Colonic mucosa (tissue), 4 donors: Measurements from ENCODE around the gene DAPK1. TPM values are rescaled to one million over a fixed set of nuclear protein-coding genes. Genes with fewer than 3 reads are reported as not detected.

Source experiments
- DNase-seq: peaks from one replicate; pipeline ENCODE4 v3.0.0-alpha.2; 2020
- H3K27ac ChIP-seq: fragments of 200-600 bp; one replicate; pipeline ENCODE4 v1.8.0; 2021
- H3K27me3 ChIP-seq: fragments of 200-600 bp; one replicate; pipeline ENCODE4 v1.8.0; 2021
- H3K36me3 ChIP-seq: fragments of 200-600 bp; one replicate; pipeline ENCODE4 v1.8.0; 2021
- H3K4me1 ChIP-seq: fragments of 200-600 bp; one replicate; pipeline ENCODE4 v1.8.0; 2021; ENCODE audit warnings: mild to moderate bottlenecking
- H3K4me3 ChIP-seq: fragments of 200-600 bp; one replicate; pipeline ENCODE4 v1.8.0; 2021
- H3K9ac ChIP-seq, 2 donors: one replicate each; pipeline ENCODE4 v1.7.0; 2013; ENCODE audit warnings: control low read depth in 2 of 2, low read depth in 2 of 2, low read length in 2 of 2
- H3K9me3 ChIP-seq: fragments of 200-600 bp; one replicate; pipeline ENCODE4 v1.8.0; 2021
- CTCF ChIP-seq: fragments of 200-600 bp; IDR thresholded peaks from one replicate; pipeline ENCODE4 v1.8.0; 2022; ENCODE audit warnings: antibody characterized with exemption, mild to moderate bottlenecking
- intact Hi-C: fragments of 100-400 bp; cut with DNase I; formaldehyde crosslinking; loops from one replicate; pipeline ENCODE4 v1.14.1; 2022
- total RNA-seq, 2 donors: library from RNA; stranded (reverse); fragmentation: NEBNext Ultra II Directional in 1 of 2; extraction: Animal tissue kit (Norgen Biotek cat#: 25700) in 1 of 2; gene quantifications; one replicate each; pipeline ENCODE4 v1.2.1, GENCODE V29; 2021
- donor health status: healthy.
- donor health status: DM: no; HTN: no; CAD: no.
- donor health status: DM: no; HTN: no; CAD: no.

Gene DAPK1
- total RNA-seq, 2 donors from 2014 or later, result 7.9 to 17.5 TPM

- no peak for DNase-seq
- intact Hi-C loops, result no loop called here
- Histone ChIP-seq H3K4me3 (no peak overlapping the region), H3K27me3 (no peaks in the 10 kb centered on the region), H3K27ac (no peak overlapping the region), H3K36me3 (no peaks in the 10 kb centered on the region), H3K9ac (no peak overlapping the region), H3K4me1 (no peaks in the 10 kb centered on the region), H3K9me3 (no peaks in the 10 kb centered on the region)
- TF ChIP-seq CTCF, result no peak
Measured at GRCh38 chr9:87549791-87550190, 52.1 kb downstream of the DAPK1 start.

GRCh38 chr9:87550253-87550954, 52.7 kb downstream of the DAPK1 start:
- Histone ChIP-seq H3K4me3 (no peak overlapping the region), H3K9me3 (no peaks in the 10 kb centered on the region), H3K9ac (no peak overlapping the region), H3K4me1 (no peaks in the 10 kb centered on the region), H3K27ac (no peak overlapping the region), H3K27me3 (no peaks in the 10 kb centered on the region), H3K36me3 (no peaks in the 10 kb centered on the region)
- intact Hi-C loops, result no loop called here
- no peak for DNase-seq
- no peak for TF ChIP-seq CTCF

- H3K27me3 ChIP-seq, result no peaks in the 10 kb centered on the region
- H3K27ac ChIP-seq, result no peak overlapping the region
- no peak overlapping the region for H3K4me3 ChIP-seq
- no peak for TF ChIP-seq CTCF
- no peak for DNase-seq
- H3K4me1 ChIP-seq, result no peaks in the 10 kb centered on the region
- intact Hi-C loops, result no loop called here
- no peaks in the 10 kb centered on the region for H3K36me3 ChIP-seq
- H3K9me3 ChIP-seq, result no peaks in the 10 kb centered on the region
- H3K9ac ChIP-seq, result no peak overlapping the region
Measured at GRCh38 chr9:87551772-87552217, 54.1 kb downstream of the DAPK1 start.

- no peak overlapping the region for H3K9ac ChIP-seq
- intact Hi-C loops, result no loop called here
- H3K27ac ChIP-seq, result no peak overlapping the region
- no peaks in the 10 kb centered on the region for H3K9me3 ChIP-seq
- no peaks in the 10 kb centered on the region for H3K4me1 ChIP-seq
- H3K4me3 ChIP-seq, result no peak overlapping the region
- H3K36me3 ChIP-seq, result no peaks in the 10 kb centered on the region
- no peak for DNase-seq
- H3K27me3 ChIP-seq, result no peaks in the 10 kb centered on the region
- TF ChIP-seq CTCF, result no peak
Measured at GRCh38 chr9:87554171-87554910, 56.7 kb downstream of the DAPK1 start.

- no peak overlapping the region for H3K4me3 ChIP-seq
- H3K27ac ChIP-seq, result no peak overlapping the region
- no peak for TF ChIP-seq CTCF
- no peaks in the 10 kb centered on the region for H3K9me3 ChIP-seq
- no peak for DNase-seq
- intact Hi-C loops, result no loop called here
- H3K27me3 ChIP-seq, result no peaks in the 10 kb centered on the region
- H3K4me1 ChIP-seq, result no peaks in the 10 kb centered on the region
- no peak overlapping the region for H3K9ac ChIP-seq
- H3K36me3 ChIP-seq, result no peaks in the 10 kb centered on the region
Measured at GRCh38 chr9:87554976-87555375, 57.3 kb downstream of the DAPK1 start.
